Sigmoid colon (tissue), 4 donors: ENCODE results near the gene USP27X.

Experiments used
- CTCF ChIP-seq, 4 experiments: fragments of 450-650 bp in 3 of 4; fragments of 200-600 bp in 1 of 4; IDR thresholded peaks; one replicate each; pipeline ENCODE4 v1.5.1; 2016 to 2019; ENCODE audit warnings: antibody characterized with exemption in 4 of 4, mild to moderate bottlenecking in 3 of 4, moderate library complexity in 2 of 4
- EP300 ChIP-seq, 4 donors: sonication (generic); formaldehyde crosslinking; IDR thresholded peaks; one replicate each; pipeline ENCODE4 v1.6.1; 2017; ENCODE audit warnings: antibody characterized with exemption in 4 of 4
- POLR2A ChIP-seq, 2 donors: fragments of 450-650 bp; IDR thresholded peaks; one replicate each; pipeline ENCODE4 v1.6.1; 2016; ENCODE audit warnings: antibody characterized with exemption in 2 of 2, mild to moderate bottlenecking in 2 of 2, moderate library complexity in 2 of 2
- POLR2AphosphoS5 ChIP-seq, 4 donors: sonication (generic); formaldehyde crosslinking; IDR thresholded peaks; one replicate each; pipeline ENCODE4 v1.6.1; 2017; ENCODE audit warnings: antibody characterized with exemption in 4 of 4

GRCh38 chrX:49842621-49843020, 36.7 kb upstream of the USP27X start:
- no peak for TF ChIP-seq CTCF (IDR thresholded peaks at IDR 0.05)
- TF ChIP-seq EP300 (IDR thresholded peaks at IDR 0.05): no peak
- TF ChIP-seq POLR2AphosphoS5 (IDR thresholded peaks at IDR 0.05): no peak
- no peak for TF ChIP-seq POLR2A (IDR thresholded peaks at IDR 0.05)
